Astrocyte of the cerebellum (primary cell): ENCODE measurements around the gene RNF113B.

ENCODE experiments used
- DNase-seq: peaks from one replicate; pipeline ENCODE4 v3.0.0-alpha.2; 2011; ENCODE audit warnings: low read depth
- H3K4me3 ChIP-seq: 2 replicates; pipeline ENCODE4 v1.5.1; 2011; ENCODE audit warnings: mild to moderate bottlenecking, low read depth, low read length, moderate library complexity
- CTCF ChIP-seq: IDR thresholded peaks from 2 replicates; pipeline ENCODE4 v1.5.1; 2012; ENCODE audit warnings: low read length, low read depth, moderate library complexity, mild to moderate bottlenecking; ENCODE audit errors: missing control alignments
- in situ Hi-C: cut with HindIII; loops from 2 replicates; pipeline ENCODE4 v1.10.0; 2017; ENCODE audit warnings: low sequenced_read_pairs

The RNF113B gene

GRCh38 chr13:98207416-98207815, 30.3 kb upstream of the RNF113B start:
- in situ Hi-C loops: no loop called here
- no peak for DNase-seq
- H3K4me3 ChIP-seq: no peak overlapping the region
- no peak for TF ChIP-seq CTCF

- TF ChIP-seq CTCF: no peak
- peak; percentile 84 for DNase-seq
- in situ Hi-C loops: no loop called here
- no peak overlapping the region for H3K4me3 ChIP-seq
These were observed 29.9 kb upstream of the RNF113B start for GRCh38 chr13:98206946-98207345.

- in situ Hi-C loops: no loop called here
- no peak for DNase-seq
- TF ChIP-seq CTCF: no peak
- no peak overlapping the region for H3K4me3 ChIP-seq
These were observed 27.5 kb upstream of the RNF113B start for GRCh38 chr13:98204546-98204945.

- DNase-seq: no peak
- in situ Hi-C loops: no loop called here
- no peak overlapping the region for H3K4me3 ChIP-seq
- TF ChIP-seq CTCF: no peak
These were observed 26.7 kb upstream of the RNF113B start for GRCh38 chr13:98203646-98204326.

GRCh38 chr13:98201984-98202383, 24.9 kb upstream of the RNF113B start:
- no peak for DNase-seq
- TF ChIP-seq CTCF: no peak
- no peak overlapping the region for H3K4me3 ChIP-seq
- in situ Hi-C loops: no loop called here

- no peak overlapping the region for H3K4me3 ChIP-seq
- TF ChIP-seq CTCF: no peak
- in situ Hi-C loops: no loop called here
- no peak for DNase-seq
These were observed 24.1 kb upstream of the RNF113B start for GRCh38 chr13:98201189-98201588.
